GM12878 (cell line): Measurements from ENCODE around the gene EEFSEC.

ENCODE experiments used
- ATF7 ChIP-seq: fragments of 450-650 bp; IDR thresholded peaks from 2 replicates; pipeline ENCODE4 v1.6.1; 2016; ENCODE audit warnings: low read depth, mild to moderate bottlenecking
- CBX3 ChIP-seq: fragments of 200-600 bp; sonication (generic); IDR thresholded peaks from 2 replicates; pipeline ENCODE4 v1.6.1; 2016; ENCODE audit warnings: low read depth, borderline replicate concordance
- EZH2 ChIP-seq: IDR thresholded peaks from 2 replicates; pipeline ENCODE4 v1.6.1; 2012; ENCODE audit warnings: low read depth, mild to moderate bottlenecking, control low read depth, inconsistent platforms, low read length, borderline replicate concordance; ENCODE audit not compliant: control insufficient read depth
- MXI1 ChIP-seq: fragments of 150-350 bp; IDR thresholded peaks from 2 replicates; pipeline ENCODE4 v1.6.1; 2011; ENCODE audit warnings: low read depth, mild to moderate bottlenecking, inconsistent platforms, low read length, improper control_type of control experiment
- YBX1 ChIP-seq: fragments of 450-650 bp; IDR thresholded peaks from 2 replicates; pipeline ENCODE4 v1.6.1; 2016; ENCODE audit warnings: antibody characterized with exemption
- TF ChIP-seq, protein P1 (sequence below), 3 experiments: IDR thresholded peaks in 2 of 3; conservative IDR thresholded peaks in 1 of 3; 2 replicates each; pipeline ENCODE4 v1.5.1; 2011; ENCODE audit warnings: low read depth in 3 of 3, low read length in 3 of 3, mild to moderate bottlenecking in 3 of 3, control low read depth in 2 of 3, moderate library complexity in 2 of 3, inconsistent platforms in 1 of 3, mixed read lengths in 1 of 3; ENCODE audit not compliant: control insufficient read depth in 2 of 3, insufficient read depth in 1 of 3; ENCODE audit errors: extremely low read depth in 1 of 3
- TF ChIP-seq, protein P2 (sequence below): fragments of 450-650 bp; IDR thresholded peaks from 2 replicates; pipeline ENCODE4 v1.6.1; 2018; ENCODE audit warnings: mild to moderate bottlenecking, low read depth, moderate library complexity; ENCODE audit not compliant: partially characterized antibody

DNA sequence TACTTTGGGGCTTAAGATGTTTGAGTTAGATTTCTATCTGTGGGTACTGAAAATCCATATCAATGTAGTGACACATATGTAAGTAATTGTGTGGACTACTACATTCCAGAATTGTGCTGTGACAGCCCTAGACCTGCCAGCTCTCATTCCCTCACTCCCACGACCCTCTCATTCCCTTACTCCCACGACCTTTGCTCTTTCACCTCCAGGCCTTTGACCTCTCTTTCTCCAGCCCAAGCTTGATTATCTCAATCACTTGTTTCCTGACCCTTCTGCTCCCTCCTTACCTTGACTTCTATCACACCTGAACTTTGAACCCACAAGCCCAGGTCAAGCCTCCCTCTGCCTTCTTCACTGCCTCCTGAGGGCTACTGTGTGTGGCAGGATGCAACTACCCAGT, 26.0 kb upstream of the EEFSEC start:
- TF ChIP-seq, protein P1, sequence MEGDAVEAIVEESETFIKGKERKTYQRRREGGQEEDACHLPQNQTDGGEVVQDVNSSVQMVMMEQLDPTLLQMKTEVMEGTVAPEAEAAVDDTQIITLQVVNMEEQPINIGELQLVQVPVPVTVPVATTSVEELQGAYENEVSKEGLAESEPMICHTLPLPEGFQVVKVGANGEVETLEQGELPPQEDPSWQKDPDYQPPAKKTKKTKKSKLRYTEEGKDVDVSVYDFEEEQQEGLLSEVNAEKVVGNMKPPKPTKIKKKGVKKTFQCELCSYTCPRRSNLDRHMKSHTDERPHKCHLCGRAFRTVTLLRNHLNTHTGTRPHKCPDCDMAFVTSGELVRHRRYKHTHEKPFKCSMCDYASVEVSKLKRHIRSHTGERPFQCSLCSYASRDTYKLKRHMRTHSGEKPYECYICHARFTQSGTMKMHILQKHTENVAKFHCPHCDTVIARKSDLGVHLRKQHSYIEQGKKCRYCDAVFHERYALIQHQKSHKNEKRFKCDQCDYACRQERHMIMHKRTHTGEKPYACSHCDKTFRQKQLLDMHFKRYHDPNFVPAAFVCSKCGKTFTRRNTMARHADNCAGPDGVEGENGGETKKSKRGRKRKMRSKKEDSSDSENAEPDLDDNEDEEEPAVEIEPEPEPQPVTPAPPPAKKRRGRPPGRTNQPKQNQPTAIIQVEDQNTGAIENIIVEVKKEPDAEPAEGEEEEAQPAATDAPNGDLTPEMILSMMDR (IDR thresholded peaks at IDR 0.05 in 2 of 3, conservative IDR thresholded peaks at IDR 0.05 in 1 of 3; ENCODE audit: control insufficient read depth in 2 of 3, extremely low read depth in 1 of 3, insufficient read depth in 1 of 3, low read depth in 3 of 3, low read length in 3 of 3): no peak
- TF ChIP-seq, protein P2, sequence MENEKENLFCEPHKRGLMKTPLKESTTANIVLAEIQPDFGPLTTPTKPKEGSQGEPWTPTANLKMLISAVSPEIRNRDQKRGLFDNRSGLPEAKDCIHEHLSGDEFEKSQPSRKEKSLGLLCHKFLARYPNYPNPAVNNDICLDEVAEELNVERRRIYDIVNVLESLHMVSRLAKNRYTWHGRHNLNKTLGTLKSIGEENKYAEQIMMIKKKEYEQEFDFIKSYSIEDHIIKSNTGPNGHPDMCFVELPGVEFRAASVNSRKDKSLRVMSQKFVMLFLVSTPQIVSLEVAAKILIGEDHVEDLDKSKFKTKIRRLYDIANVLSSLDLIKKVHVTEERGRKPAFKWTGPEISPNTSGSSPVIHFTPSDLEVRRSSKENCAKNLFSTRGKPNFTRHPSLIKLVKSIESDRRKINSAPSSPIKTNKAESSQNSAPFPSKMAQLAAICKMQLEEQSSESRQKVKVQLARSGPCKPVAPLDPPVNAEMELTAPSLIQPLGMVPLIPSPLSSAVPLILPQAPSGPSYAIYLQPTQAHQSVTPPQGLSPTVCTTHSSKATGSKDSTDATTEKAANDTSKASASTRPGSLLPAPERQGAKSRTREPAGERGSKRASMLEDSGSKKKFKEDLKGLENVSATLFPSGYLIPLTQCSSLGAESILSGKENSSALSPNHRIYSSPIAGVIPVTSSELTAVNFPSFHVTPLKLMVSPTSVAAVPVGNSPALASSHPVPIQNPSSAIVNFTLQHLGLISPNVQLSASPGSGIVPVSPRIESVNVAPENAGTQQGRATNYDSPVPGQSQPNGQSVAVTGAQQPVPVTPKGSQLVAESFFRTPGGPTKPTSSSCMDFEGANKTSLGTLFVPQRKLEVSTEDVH: no peak
- no peak for TF ChIP-seq MXI1
- TF ChIP-seq CBX3: no peak
- no peak for TF ChIP-seq ATF7
- no peak for TF ChIP-seq EZH2
- no peak for TF ChIP-seq YBX1
